Tongue (tissue), 3 donors: Measurements from ENCODE around the gene COMMD10. TPM values are rescaled to one million over a fixed set of nuclear protein-coding genes. Genes with fewer than 3 reads are reported as not detected.
A peak's percentile ranks its signal among the peaks of the same experiment; 100 is the strongest.

ENCODE experiments used
- DNase-seq: peaks from one replicate; pipeline ENCODE4 v3.0.0-alpha.2; 2015
- small RNA-seq: library from RNA; depleted of rRNA; stranded (forward); fragments of <200 nt; gene quantifications from one replicate; pipeline ENCODE3, GENCODE V24; 2014; ENCODE audit warnings: low replicate concordance
- total RNA-seq: library from RNA; depleted of rRNA; stranded (reverse); fragments of >200 nt; gene quantifications from one replicate; pipeline ENCODE4 v1.2.3, GENCODE V29; 2014

COMMD10 gene
- total RNA-seq, 1 donor from 2014 or later: 47.9 TPM

DNA sequence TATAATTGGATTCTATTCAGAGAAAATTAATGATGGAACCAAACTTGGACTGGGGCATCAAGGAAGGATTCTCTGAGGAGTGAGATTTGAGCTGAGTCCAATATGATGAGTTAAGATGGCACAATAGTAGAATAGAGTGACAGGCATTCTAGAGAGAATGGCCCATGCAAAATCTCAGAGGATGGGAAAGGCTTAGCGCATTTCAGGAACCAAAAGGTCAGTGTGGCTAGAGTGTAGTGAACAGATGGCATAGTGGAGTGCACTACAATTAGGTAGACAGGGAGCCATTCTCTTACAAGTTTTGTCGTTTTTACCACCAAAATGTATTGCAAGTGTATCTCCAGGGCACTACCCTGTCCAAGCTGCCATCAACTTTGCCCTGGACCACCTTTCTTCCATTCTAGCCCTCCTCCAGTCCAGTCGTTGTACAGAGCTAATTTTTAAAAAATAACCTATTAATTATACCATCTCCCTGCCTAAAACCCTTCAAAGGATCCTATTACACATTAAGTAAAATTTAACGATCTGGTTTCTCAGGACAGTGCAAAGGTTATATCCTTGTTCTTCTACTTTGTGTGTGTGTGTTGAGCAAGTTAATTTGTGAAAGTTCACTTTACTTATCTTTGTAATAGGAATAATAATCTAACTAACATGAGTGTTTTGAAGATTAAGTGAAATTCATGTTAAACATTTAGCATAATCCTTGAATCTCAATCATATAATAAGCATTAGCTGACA, 211.7 kb downstream of the COMMD10 start:
- DNase-seq: no peak

DNA sequence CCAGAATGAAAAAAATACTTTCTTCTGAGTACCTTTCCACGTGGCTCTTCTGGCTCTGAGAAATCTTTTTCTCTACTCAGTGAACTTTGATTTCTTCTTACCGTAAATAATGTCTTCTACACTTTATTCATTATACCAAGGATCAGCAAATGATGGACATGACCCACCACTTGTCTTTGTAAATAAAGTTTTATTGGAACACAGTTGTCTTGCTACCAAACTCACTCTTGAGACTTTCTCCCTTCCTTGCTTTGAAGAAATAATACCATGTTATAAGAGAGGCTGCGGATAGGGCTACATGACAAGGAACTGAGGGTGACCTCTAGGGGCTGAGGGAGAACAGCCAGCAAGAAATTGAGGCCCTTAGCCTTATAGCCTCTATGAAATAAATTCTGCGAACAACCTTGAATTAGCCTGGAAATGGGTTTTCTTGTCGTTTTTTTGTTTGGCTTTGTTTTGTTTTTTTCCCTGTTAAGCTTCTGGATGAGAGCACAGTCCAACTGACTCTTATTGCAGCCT, 212.5 kb downstream of the COMMD10 start:
- DNase-seq: no peak

DNA sequence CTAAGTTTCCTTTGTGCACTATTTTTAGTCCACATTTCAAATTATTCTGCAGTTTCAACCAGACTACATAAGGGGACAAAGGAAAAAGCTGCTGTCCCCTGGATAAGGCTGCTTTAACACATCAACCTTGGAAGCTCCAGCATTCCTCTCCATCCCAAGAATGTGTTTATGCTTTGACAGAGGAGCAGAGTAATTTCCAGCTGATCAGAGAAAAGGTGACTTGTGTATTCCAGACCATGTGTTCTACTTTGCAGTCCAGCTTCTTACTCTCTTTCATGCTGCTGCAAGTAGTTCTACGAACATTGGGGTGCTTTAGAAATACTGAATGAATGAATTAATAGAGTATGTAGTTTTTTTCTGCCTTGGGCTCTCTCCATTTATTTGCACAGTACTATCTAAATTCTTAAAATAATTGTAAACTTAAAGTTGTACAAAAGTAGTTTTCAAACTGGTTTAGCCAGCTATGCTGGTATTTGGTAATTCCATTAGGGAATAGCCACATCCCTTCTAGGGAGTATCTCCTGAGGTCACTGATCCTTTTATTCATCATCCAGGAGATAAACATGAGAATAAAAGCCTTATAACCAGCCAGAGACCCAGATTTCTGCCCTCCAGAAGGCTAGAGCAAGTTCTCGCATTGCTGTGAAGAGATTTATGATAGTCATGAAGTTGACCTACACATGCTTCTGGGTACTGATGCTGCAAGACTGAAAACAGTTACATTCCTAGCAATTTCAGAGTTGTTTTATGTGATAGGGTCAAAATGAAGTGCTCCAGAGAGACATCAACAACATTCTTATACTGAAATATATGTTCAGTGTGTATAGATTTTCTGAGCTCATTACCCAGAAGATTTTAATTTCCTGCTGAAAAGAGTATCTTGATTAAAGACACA, 215.2 kb downstream of the COMMD10 start:
- DNase-seq: no peak

DNA sequence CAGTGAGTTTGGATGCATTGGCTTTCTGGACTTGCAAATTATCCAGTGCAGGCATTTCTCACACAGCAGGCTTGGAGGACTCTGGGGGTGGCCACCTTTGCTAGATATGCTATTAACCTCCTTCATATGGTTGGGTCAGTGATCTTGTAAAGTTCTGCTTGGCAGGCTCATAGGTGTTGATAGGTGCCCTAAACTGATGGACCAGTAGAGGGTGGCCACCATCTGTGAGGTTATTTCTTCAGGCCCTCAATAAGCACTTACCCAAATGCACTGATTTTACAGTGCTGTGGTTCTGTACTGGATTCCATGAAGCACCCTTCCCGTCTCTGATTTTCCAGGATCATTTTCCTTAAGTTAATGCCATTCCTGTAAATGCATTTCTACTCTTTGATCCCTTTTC, 216.3 kb downstream of the COMMD10 start:
- no peak for DNase-seq

DNA sequence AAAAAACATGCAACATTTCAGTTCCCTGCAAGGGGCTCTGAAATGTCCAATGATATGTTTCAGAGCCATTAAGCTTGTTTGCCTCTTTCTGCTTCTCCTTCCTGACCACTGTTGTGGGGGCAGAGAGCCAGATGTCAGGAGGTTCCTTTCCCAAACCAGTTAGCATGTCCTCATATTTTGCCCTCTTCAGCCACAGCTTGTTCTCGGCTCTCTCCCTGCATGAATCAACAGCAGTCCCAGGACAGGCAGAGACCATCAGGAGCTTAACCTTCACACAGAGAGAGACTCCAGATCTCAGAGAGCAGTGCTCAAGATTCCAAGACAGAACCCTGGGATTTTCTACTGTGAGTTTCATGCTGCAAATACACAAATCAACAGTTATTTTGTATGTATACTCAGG, 218.5 kb downstream of the COMMD10 start:
- no peak for DNase-seq

DNA sequence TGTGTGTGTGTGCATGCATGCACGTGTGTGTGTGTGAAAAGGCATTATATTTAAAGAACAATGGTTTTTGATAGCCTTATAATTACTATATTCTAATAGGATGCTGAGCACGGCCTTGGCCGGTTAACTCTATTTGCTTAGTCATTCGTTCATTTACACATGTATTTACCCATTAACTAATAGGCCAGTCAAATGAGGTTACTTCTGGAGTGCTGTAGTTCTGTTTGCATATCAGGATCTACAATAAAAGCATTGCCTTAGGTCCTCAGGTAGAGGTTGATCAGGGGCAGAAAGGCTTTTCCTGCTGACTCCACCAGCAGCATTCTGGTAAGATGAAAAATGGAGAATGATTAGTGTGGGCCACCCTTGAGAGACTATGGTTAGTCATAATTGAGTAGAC, 219.0 kb downstream of the COMMD10 start:
- no peak for DNase-seq

DNA sequence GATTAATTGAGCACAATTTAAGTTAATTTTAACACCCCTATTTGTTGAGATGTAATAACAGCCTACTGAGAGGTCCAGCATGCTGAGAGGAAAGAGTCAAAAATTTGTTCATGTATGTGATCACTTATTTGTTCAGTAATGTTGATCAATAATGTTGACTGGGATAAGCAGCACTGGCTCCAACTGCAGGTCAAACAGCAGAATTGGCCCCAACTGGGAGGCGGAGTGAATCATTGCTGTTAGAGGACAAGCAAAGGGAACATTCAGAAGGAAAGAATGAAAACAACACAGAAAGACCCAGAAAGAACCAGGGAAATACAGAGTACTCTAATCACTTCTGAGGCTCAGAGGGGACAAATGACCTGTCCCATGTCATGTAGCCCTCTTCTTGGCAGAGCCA, 221.1 kb downstream of the COMMD10 start:
- no peak for DNase-seq

DNA sequence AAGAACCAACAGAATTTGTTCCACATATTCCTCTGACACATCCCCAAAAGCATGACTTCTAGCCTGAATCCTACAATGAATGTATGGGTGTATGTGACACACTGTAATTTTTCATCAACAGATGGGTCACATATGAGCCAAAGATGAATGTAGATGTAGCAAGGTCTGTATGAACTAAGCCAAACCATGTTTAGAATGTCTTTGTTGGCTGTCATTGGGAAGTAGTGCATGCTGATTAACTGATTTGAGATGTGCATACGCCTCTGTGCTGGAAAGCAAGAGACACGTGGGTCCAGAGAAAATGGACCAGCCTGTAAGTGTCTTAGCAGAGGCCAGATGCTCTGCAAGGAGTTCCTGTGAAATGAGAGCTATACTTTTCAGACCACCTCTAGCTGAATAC, 222.0 kb downstream of the COMMD10 start:
- no peak for DNase-seq

DNA sequence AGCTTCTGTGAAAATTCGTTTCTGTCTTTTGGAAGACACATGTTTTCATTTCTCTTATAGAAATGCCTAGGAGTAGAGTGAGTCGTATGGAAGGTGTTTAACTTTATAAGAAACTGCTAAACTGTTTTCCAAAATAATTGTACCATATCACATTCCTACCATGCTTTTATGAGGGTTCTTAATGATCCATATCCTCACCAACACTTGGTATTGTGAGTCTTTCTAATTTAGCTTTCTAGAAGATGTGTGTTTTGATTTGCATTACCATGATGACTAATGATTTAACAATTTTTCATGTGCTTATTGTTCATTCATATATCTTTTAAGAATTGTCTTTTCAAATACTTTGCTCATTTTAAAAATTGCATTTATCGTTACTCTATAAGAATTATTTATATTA, 223.6 kb downstream of the COMMD10 start:
- DNase-seq: no peak

DNA sequence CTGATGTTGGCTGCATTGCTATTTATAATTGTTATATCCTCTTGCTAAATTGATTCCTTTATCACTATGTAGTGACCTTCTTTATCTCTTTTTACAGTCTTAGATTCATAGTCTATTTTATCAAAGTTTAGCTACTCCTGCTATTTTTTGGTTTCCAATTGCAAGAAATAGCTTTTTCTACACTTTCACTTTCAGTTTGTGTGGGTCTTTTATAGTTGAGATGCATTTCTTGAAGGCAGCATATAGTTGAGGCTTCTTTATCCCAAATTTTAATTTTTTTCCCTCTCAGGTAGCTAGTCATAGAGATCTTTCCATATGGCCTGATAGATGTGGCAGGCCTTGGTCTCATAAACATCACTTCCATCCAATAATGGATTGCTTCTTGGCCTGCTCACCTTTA, 228.5 kb downstream of the COMMD10 start:
- DNase-seq: no peak

DNA sequence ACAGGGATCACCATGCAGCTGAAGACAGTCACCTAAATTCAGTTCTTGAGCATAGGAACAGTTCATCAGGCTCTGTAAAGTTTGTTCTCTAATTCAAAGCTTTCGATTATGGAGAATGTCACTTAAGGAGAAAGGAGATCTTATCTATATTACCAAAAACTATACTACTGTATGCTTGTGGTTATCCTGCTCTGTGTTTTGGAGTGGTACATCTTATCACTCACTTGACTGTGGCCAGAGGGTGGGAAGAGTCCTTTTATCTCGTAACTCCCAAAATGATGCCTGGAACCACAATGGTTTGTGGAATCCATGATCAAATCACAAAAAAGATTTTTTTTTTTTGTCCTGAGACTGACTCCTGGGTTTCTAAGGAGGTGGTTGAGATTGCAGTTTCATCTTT, 230.7 kb downstream of the COMMD10 start:
- DNase-seq: no peak

DNA sequence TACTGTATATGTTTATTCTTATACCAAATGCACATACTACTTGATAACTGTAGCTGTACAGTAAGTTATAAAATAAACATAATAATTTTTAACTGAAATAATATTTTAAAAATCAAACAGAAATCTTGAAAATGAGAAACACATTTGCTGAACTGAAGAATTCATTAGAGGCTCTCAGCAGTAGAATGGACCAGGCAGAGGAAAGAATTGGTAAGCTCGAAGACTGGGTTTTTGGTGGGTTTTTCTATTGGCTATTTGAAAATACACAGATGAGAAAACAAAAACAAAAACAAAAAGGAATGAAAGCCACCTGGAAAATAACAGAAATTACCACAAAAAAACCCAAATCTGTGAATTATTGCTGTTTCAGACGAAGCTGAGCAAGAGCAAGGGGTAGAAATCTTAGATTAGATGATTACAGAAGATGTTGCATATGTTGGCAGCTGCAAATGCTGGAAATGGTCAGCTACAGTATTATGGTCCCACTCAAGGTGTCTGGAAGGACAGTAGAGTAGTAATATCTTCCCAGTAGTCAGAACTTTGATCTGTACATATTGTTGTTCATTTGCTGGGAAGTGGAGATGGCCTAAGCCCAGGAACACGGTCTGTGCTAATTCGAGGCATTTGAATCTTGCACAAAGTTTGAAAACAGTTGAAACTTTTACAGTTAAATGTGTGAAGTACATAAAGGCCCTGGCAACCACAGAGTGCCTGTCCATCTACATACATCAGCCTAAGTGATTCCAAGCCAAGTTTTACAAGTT, 233.4 kb downstream of the COMMD10 start:
- DNase-seq: no peak

DNA sequence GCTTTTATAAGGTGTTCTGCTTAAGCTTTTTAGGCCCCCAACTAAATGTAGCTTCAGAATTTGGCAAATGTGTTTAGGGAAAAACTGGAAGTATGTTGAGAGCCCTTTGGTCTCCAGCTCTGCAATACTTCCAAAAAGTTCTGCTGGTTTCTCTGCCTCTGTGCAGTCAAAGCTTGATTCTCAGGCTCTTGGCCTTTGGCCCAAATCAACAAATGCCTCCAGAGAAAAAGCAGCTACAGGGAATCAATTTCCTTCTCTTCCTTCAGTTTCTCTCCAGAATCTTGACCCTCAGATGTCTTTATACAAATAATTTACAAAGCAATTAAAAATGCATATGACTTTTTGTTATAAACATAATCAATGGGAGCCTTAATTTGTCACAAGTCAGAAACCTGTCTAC, 235.7 kb downstream of the COMMD10 start:
- peak; percentile 16 for DNase-seq

DNA sequence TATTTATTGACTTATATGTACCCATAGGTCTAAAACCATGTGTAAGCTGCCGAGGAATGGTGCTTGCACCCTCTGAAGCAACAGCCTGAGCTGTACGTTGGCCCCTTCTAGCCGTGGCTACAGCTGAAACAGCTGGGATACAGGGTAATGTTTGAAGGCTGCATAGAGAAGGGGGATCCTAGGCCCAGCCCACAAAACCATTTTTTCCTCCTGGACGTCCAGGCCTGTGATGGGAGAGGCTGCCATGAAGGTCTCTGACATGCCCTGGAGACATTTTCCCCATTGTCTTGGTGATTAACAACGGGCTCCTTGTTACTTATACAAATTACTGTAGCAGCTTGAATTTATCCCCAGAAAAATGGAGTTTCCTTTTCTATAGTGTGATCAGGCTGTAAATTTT, 244.7 kb downstream of the COMMD10 start:
- DNase-seq: no peak

DNA sequence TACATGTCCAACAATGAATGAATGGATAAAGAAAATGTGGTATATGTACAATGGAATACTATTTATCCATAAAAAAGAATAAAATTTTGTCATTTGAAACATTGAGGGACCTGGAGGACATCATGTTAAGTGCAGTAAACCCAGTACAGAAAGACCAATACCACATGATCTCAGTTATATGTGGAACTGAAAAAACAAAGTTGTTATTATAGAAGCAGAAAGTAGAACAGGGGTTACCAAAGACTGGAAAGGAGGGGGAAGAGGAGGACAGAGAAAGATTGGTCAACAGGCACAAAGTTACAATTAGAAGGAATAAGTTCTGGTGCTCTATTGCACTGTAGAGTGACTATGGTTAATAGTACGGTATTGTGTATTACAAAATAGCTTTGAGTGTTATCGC, 256.0 kb downstream of the COMMD10 start:
- no peak for DNase-seq

Small RNA genes lying within 50 kb of the gene (small RNA-seq; reads per million reads assigned to genes)
- gene HMGN2P27: not detected
- not detected for gene RNU6-644P

Other genes with a start within 250 kb of the COMMD10 start
- 46.6 TPM for gene ATG12, start 243.5 kb upstream of the COMMD10 start, total RNA-seq
- gene AP3S1, start 243.1 kb upstream of the COMMD10 start, total RNA-seq: 52.5 TPM
- gene LVRN, start 122.5 kb upstream of the COMMD10 start, total RNA-seq: 2.1 TPM
- gene ARL14EPL, start 52.6 kb upstream of the COMMD10 start, total RNA-seq: not detected